GM06990 (cell line): ENCODE measurements around the gene RCOR1.

Source experiments
- DNase-seq: peaks from one replicate; pipeline ENCODE4 v3.0.0-alpha.2; 2011; ENCODE audit not compliant: insufficient read length; ENCODE audit errors: extremely low read depth
- H3K27me3 ChIP-seq: replicated peaks from 2 replicates; pipeline ENCODE4 v1.6.0; 2011; ENCODE audit warnings: low read length; ENCODE audit not compliant: control insufficient read depth, insufficient read depth
- H3K36me3 ChIP-seq: 2 replicates; pipeline ENCODE4 v1.5.1; 2011; ENCODE audit warnings: low read length; ENCODE audit not compliant: control insufficient read depth, insufficient read depth
- H3K4me3 ChIP-seq: replicated peaks from 2 replicates; pipeline ENCODE4 v1.5.1; 2011; ENCODE audit warnings: low read depth, mild to moderate bottlenecking, control low read depth, low read length
- TF ChIP-seq, protein P1 (sequence below): IDR thresholded peaks from 2 replicates; pipeline ENCODE4 v1.5.1; 2011; ENCODE audit warnings: low read length, control low read depth, mild to moderate bottlenecking, inconsistent platforms; ENCODE audit not compliant: insufficient read depth, poor library complexity, severe bottlenecking

Gene RCOR1

DNA sequence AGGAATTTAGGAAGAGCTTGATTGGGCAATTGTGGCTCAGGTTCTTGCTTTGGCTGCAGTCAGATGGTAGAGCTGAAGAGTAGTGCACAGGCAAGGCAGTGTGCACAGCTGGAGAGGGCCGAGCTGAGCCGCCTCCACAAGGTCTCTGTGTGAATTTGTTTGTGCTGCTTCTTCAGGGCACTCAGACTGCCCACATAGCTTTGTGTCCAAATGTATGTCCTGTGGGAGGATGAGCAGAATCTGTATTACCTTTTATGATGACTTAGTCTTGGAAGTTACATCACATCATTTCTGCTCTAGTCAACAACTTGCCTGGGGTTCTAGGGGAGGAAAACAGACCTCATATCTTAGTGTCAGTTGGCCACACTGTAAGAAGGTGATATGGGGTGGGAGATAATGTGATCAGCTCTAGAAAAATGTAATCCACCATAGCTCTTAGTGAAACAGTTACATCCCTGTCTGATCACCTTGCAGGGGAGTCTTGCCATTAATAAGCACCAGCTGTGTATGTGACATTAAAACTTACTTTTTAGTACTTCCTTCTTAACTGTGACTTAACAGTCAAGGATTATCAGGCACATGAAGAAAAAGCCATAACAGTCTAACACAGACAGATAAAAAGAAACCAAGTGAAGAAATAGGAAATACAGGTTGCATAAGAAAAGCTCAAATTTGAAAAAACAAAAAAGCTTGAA lies 53.4 kb downstream of the RCOR1 start:
- no peaks in the 10 kb centered on the region for H3K36me3 ChIP-seq
- H3K27me3 ChIP-seq, result no peaks in the 10 kb centered on the region
- TF ChIP-seq, protein P1, sequence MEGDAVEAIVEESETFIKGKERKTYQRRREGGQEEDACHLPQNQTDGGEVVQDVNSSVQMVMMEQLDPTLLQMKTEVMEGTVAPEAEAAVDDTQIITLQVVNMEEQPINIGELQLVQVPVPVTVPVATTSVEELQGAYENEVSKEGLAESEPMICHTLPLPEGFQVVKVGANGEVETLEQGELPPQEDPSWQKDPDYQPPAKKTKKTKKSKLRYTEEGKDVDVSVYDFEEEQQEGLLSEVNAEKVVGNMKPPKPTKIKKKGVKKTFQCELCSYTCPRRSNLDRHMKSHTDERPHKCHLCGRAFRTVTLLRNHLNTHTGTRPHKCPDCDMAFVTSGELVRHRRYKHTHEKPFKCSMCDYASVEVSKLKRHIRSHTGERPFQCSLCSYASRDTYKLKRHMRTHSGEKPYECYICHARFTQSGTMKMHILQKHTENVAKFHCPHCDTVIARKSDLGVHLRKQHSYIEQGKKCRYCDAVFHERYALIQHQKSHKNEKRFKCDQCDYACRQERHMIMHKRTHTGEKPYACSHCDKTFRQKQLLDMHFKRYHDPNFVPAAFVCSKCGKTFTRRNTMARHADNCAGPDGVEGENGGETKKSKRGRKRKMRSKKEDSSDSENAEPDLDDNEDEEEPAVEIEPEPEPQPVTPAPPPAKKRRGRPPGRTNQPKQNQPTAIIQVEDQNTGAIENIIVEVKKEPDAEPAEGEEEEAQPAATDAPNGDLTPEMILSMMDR, result no peak
- no peak for DNase-seq
- H3K4me3 ChIP-seq, result no peak overlapping the region

DNA sequence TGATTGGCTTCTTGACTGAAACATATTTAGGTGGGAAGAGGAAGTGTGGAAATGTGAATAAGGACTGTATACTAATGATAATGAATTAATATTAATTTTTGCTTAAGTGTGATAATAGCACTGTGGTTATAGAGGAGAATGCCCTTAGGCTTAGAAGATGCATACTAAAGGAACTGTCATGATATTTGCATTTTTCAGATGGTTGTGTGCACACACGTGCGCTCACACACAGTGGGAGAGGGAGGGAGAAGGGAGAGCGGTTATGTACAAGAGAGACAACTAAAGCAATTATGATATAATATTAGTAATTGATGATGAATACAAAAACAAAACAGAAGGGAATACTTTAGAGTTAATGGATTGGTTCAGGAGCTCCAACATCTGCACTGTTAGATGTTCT lies 54.2 kb downstream of the RCOR1 start:
- no peak overlapping the region for H3K4me3 ChIP-seq
- H3K27me3 ChIP-seq, result no peaks in the 10 kb centered on the region
- H3K36me3 ChIP-seq, result no peaks in the 10 kb centered on the region
- TF ChIP-seq, protein P1, result no peak
- no peak for DNase-seq

- Histone ChIP-seq H3K36me3 (no peaks in the 10 kb centered on the region), H3K27me3 (no peaks in the 10 kb centered on the region), H3K4me3 (no peak overlapping the region)
- DNase-seq, result no peak
- TF ChIP-seq, protein P1, result no peak
Observed at GRCh38 chr14:102652194-102652593, 59.7 kb downstream of the RCOR1 start.

GRCh38 chr14:102654298-102654697 lies 61.8 kb downstream of the RCOR1 start:
- Histone ChIP-seq H3K4me3 (no peak overlapping the region), H3K36me3 (no peaks in the 10 kb centered on the region), H3K27me3 (no peaks in the 10 kb centered on the region)
- TF ChIP-seq, protein P1, result no peak
- no peak for DNase-seq

- Histone ChIP-seq H3K36me3 (no peaks in the 10 kb centered on the region), H3K27me3 (no peaks in the 10 kb centered on the region), H3K4me3 (no peak overlapping the region)
- no peak for DNase-seq
- TF ChIP-seq, protein P1, result no peak
Observed at GRCh38 chr14:102655137-102655536, 62.7 kb downstream of the RCOR1 start.

DNA sequence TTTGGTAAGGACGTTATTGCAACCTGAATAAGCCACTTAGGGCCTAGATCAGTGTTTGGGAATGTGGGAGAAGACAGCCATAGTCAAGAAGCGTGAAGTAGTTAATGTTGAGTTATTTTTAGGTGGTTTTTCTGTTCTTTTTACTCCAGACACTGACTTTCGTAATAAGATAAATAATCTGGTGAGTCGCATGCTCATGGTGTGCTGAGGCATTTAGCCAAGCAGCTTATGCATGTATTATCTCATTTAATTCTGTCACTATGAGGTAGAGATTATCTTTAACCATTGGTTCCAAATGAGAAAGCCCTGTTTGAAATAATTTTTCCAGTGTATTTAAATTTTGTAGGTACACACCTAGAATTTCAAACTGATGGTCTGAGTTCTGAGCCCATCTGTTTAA lies 67.3 kb downstream of the RCOR1 start:
- no peaks in the 10 kb centered on the region for H3K36me3 ChIP-seq
- TF ChIP-seq, protein P1, result no peak
- H3K4me3 ChIP-seq, result no peak overlapping the region
- H3K27me3 ChIP-seq, result no peaks in the 10 kb centered on the region
- no peak for DNase-seq
